GM13977 (cell line): Measurements from ENCODE around the gene PHTF2.

Experiments used
- DNase-seq: peaks from one replicate; pipeline ENCODE4 v3.0.0; 2012; ENCODE audit warnings: low spot score
- in situ Hi-C: fragments of 300-500 bp; cut with MboI; formaldehyde crosslinking; loops from one replicate; pipeline ENCODE4 v1.12.0; 2022; ENCODE audit warnings: low sequenced_read_pairs, low pct_unique_long_range_greater_than_20kb, mixed read lengths, inconsistent platforms; ENCODE audit not compliant: unreplicated experiment
- TF ChIP-seq, protein P1 (sequence below): IDR thresholded peaks from 2 replicates; pipeline ENCODE4 v1.5.1; 2012; ENCODE audit warnings: mild to moderate bottlenecking, control low read depth; ENCODE audit not compliant: insufficient read depth; ENCODE audit errors: extremely low read depth, missing control alignments

PHTF2 gene

DNA sequence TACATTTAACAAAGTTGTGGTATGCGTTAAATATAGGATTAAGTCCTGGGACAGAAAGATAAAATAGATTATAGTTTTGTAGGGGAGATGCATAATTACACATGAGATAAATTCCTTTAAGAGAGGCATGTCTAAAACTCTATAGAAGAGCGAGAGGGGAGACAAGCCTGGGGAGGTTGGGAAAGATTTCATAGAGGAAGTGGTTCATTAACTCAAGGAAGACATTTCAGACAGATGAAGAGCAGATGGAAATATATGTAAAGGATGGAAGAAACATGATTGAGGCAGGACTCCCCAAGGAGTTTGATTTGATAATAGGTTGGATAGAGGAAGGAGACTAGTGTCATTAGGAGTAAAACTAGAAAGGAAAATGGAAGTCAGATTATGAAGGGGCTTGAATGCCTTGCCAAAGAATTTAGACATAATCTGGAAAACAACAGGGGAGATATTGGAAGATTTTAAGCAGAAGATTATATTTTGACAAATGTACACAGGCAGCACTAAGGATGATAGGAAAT is 96.1 kb downstream of the PHTF2 start:
- in situ Hi-C loops = no loop called here
- TF ChIP-seq, protein P1, sequence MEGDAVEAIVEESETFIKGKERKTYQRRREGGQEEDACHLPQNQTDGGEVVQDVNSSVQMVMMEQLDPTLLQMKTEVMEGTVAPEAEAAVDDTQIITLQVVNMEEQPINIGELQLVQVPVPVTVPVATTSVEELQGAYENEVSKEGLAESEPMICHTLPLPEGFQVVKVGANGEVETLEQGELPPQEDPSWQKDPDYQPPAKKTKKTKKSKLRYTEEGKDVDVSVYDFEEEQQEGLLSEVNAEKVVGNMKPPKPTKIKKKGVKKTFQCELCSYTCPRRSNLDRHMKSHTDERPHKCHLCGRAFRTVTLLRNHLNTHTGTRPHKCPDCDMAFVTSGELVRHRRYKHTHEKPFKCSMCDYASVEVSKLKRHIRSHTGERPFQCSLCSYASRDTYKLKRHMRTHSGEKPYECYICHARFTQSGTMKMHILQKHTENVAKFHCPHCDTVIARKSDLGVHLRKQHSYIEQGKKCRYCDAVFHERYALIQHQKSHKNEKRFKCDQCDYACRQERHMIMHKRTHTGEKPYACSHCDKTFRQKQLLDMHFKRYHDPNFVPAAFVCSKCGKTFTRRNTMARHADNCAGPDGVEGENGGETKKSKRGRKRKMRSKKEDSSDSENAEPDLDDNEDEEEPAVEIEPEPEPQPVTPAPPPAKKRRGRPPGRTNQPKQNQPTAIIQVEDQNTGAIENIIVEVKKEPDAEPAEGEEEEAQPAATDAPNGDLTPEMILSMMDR = no peak
- no peak for DNase-seq

DNA sequence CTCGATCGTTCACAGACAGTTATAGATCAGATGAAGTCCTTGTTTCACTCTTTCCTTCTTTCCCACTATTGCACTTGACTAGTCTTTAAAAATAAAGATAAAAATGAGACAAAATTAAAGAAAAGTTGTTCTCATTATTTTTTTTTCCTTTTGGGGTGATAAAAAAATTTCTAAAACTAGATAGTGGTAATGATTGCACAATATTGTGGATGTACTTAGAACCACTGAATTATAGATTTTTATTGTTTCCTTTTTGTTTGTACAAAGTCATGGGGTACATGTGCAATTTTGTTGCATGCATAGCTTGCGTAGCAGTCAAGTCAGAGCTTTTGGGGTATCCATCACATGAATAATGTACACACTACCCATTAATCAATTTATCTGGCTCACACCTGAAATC is 97.3 kb downstream of the PHTF2 start:
- TF ChIP-seq, protein P1 = no peak
- in situ Hi-C loops = no loop called here
- DNase-seq = no peak

DNA sequence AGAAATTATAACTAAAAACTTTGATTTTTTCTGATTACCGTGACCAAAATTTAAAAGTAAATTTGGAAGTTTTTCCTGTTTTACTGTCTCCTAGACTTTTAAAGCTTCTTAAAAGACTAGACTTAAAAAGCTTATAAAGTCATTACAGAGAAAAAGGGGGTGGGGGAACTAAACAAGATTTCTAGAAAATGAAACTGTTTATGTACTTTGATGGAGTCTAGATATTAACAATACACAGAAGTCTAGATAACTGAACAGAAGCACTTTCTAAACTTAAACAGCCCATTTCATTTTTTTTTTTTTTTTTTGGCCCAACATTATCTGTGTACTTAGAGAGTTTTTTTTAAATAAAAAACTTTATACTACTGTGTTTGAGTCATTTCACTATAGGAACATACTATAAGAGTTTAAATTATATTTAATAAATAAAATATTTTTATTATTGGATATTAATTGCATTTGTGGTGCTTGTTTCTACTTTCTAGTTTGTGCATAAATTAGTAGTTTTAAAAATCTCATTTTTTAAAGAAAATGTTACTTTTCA is 98.5 kb downstream of the PHTF2 start:
- TF ChIP-seq, protein P1 = no peak
- in situ Hi-C loops = no loop called here

DNA sequence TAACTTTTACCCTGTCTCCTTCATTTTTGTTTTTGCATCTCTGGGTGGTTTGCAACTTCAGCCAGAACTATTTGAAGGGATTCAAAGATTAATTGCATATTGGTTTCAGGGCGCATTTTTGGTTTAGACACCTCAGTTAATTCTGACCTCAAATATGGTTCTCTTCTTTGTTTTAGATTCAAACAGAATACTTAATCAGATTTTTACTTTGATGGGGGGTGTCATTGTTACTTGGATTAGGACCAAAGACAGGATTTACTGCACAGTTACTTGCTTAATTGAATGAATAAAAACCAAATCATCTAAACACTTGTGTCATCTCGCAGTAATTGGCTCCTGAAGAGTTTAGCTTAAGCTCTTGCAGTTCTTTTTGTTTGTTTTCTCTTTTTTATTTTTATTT is 100.9 kb downstream of the PHTF2 start:
- in situ Hi-C loops = no loop called here
- TF ChIP-seq, protein P1 = no peak
- no peak for DNase-seq

More for the DNA sequence above, 98.5 kb downstream of the PHTF2 start:
- DNase-seq = peak; percentile 15

DNA sequence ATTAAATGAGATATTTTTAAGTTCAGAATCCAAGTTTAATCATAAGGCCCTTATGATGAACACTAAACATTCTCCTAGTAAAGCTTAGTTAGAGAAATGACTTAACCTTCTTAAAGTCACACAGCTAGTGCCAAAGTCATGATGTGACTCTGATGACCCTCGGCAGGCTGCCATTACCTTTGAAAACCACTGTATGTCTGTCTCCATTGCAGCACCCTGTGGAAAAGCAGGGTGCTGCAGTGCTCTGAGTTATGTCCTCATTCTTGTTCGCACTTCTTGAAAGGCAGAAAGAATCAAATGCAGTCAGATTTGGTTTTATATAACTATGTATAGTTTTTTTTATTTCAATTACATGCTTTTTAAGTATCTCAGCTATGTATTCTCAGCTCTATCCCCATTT is 105.0 kb downstream of the PHTF2 start:
- DNase-seq = no peak
- in situ Hi-C loops = no loop called here
- TF ChIP-seq, protein P1 = peak; percentile 53

DNA sequence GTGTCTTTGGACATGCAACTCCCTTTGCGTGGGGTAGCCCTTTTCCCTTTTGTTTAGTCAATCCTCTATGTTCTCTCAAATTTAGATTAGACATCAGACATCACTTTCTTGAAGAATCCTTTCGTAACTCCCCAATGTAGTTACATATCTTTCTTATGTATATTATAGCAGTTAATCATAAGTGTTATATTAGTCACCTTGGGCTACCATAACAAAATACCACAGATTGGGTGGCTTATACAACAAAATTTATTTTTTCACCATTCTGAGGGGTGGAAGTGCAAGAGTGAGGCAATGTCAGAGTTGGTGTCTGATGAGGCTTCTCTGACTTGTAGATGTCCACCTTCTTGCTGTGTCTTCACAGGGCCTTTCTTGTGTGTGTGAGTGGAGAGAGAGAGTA is 105.7 kb downstream of the PHTF2 start:
- in situ Hi-C loops = no loop called here
- DNase-seq = no peak
- TF ChIP-seq, protein P1 = no peak
